Islet precursor cell (in vitro differentiated cells): ENCODE data around the gene TNFSF12.

Experiments used
- DNase-seq: peaks from one replicate; pipeline ENCODE4 v3.0.0-alpha.2; 2018

Gene TNFSF12

DNA sequence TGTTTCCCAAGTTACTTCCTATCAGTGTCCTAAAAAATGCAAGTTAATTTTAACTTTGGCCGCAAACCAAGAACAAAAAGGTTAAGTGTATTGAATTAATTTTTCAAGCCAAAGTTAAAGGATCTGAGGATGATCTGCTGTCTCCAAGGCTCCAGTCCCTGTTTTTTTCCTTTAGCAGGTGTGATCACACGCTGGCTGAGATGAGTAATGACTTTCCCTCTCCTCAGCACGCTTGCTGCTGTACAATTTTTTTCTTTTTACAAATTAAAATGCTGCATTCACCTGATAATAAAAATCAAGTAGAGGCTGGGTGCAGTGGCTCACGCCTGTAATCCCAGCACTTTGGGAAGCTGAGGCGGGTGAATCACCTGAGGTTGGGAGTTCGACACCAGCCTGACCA is 3.9 kb upstream of the TNFSF12 start:
- no peak for DNase-seq

DNA sequence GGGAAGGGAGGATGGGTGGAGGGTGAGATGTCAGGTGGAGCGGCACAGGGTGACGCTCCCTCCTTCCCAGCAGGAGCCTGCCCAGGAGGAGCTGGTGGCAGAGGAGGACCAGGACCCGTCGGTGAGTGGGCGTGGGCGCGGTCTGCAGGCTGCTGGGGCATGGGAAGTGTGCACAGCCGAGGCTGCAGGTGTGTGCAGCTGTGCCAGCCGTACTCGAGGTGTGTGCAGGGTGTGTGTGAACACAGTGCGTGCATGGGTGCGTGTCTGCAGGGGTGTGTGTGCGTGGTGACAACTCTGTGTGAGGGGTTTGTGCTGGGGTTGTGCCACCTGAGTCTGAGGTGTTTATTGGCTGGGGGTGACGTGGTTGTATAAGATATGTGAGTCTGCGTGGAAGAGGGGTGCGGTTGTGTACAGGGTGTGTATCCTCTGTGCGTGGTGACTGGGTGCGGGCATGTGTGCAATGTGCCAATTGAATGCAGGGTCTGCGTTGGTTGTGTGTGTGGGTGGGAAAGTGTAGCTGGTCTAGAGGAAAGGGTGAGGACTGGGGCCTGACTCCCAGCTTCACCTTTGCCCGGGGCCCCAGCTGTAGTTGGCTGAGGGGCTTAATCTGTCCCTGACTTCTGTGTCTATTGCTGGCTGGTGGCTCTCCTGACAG is 670 bp downstream of the TNFSF12 start:
- no peak for DNase-seq

DNA sequence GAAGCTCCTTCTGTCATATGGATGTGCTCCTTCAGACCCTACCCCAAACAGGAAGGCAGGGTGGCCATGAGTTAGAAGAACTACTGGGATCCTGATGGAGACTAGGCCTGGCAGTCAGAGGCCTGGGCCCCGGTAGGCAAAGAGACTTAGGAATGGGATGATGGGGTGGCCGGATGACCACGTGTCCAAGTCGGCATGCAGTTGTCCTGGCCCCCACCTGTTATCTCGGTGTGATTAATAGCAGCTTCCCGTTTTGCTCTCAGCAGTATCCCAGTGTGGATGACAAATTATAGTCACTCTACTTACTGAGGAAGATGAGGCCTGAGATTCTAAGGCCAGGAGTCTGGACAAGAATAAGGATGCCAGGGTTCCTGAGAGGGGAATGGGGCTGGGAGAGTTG is 1.5 kb downstream of the TNFSF12 start:
- DNase-seq, result no peak

DNA sequence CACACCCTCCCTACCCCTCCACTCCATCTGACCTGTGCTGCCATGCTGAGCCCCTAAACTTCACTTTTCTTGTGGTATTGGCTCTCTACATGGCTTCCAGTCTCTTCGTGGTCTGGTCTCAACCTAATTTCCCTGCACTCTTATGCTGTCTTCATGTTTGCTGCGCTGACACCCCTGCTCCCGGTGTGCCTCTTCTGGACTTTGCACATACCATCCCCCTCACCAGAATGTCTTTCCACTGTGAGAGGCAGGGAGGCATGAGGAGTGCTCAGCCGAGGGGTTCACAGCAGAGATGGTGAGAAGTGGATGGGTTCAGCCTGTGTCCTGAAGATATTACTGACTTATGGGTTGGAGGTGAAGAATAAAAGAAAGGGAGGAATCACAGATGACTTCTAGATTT is 2.5 kb downstream of the TNFSF12 start:
- no peak for DNase-seq

DNA sequence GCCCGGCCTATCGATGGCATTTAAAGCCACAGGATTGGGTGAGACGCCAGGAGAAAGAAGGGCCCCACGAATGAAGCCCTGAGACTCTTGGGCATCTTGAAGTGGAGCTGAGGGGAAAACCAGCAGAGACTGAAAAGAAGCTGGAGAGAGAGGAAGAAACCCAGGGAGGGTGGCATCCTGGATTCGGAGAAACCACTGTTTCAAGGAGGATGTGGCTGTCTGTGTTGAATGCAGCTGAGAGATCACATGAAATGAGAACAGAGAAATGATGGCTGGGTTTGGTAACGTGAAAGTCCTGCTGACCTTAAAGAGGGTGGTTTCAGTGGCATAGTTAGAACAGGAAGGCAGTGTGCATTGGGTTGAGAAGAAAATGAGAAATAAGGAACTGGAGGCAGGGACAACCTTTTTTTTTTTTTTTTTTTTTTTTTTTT is 3.8 kb downstream of the TNFSF12 start:
- no peak for DNase-seq

DNA sequence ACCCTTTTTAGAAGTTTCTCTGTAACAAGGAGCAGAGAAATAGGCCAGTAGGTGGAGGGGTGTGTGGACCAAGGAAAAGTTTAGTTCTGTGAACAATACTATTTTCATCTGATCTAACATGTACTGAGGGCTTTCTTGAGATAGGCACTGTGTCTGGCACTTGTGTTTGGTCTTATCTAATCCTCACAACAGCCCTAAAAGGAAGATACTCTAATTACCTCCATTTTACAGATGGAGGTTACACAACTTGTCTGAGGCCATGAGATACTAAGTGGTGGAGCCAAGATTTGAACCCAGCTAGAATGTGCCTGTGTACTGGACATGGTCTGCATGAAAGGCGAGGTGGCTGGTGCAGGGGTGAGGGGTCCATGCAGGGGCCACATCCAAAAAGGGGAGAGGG is 4.5 kb downstream of the TNFSF12 start:
- DNase-seq, result no peak

DNA sequence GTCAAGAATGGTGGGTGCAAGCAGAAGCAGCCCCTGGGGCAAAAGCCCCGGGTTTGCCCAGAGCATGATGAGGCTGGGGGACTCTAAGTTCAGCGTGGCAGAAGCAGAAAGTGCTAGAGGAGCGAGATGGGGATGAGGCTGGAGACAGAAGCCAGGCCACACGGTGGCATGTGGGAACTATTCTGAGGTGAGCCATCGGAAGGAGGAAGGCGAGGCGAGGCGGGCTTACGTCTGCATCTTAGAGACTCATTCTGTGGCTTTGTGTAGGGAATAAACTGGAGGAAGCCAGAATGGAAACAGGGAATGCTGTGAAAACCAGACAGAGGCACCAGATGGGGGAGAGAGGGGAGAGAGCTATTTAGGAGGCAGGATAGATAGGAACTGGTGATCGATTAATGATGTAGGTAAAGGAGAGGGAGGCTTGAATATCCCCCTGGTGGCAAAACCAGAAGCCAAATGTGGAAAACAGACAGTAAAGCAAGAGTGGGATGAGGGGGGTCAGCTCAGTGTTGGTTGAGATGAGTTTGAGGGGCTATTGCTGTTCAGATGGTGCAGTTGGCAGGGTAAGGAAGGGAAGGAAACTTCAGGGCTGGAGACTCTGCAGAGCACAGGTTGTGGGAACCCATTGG is 6.6 kb downstream of the TNFSF12 start:
- no peak for DNase-seq

DNA sequence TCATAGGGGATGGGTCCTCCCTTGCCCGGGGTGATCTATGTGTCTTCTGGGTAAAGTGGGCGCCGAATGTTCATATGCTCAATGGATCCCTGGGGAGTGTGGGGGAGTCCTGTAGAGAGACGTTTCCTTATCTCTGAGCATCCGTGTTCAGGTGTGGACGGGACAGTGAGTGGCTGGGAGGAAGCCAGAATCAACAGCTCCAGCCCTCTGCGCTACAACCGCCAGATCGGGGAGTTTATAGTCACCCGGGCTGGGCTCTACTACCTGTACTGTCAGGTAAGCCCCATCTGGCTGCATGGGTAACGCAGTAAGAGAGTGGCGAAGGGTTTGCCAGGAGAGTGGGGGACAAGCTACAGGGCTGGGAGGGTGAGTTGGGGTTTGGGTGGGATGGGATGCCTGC is 7.8 kb downstream of the TNFSF12 start:
- no peak for DNase-seq

DNA sequence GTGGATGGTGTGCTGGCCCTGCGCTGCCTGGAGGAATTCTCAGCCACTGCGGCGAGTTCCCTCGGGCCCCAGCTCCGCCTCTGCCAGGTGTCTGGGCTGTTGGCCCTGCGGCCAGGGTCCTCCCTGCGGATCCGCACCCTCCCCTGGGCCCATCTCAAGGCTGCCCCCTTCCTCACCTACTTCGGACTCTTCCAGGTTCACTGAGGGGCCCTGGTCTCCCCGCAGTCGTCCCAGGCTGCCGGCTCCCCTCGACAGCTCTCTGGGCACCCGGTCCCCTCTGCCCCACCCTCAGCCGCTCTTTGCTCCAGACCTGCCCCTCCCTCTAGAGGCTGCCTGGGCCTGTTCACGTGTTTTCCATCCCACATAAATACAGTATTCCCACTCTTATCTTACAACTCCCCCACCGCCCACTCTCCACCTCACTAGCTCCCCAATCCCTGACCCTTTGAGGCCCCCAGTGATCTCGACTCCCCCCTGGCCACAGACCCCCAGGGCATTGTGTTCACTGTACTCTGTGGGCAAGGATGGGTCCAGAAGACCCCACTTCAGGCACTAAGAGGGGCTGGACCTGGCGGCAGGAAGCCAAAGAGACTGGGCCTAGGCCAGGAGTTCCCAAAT is 8.4 kb downstream of the TNFSF12 start:
- DNase-seq, result no peak

DNA sequence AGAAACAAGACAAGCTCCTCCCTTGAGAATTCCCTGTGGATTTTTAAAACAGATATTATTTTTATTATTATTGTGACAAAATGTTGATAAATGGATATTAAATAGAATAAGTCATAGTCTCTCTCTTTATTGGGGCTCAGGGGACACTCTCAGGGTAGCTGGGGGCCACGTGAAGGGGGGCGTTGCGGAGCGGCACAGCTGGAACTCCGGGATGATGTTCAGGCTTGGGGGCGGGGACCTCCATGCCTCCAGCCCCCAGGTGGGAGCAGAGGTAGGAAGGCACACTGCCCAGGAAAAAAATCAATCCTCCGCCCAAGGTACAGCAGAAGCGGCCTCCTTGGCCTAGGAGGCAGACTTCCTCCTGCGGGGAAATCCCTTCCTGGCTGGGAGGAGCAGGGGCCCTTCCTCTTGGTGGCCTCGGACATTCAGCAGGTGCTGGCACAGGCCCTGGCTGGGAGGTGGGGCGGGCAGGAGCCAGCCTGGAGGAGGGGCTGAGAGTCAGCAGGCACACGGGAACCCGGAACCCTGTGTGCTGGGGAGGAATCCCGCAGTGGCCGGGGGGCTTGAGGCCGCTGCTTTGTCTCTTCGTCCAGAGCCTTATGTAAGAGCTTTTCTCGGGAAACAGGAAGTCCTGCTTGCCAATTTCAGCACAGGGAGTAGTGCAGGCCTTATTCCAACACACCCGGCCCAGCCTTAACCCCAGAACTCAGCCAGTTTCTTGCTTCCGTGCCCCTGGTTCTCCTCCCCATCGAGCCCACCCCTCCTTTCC is 9.1 kb downstream of the TNFSF12 start:
- DNase-seq, result peak; percentile 89

DNA sequence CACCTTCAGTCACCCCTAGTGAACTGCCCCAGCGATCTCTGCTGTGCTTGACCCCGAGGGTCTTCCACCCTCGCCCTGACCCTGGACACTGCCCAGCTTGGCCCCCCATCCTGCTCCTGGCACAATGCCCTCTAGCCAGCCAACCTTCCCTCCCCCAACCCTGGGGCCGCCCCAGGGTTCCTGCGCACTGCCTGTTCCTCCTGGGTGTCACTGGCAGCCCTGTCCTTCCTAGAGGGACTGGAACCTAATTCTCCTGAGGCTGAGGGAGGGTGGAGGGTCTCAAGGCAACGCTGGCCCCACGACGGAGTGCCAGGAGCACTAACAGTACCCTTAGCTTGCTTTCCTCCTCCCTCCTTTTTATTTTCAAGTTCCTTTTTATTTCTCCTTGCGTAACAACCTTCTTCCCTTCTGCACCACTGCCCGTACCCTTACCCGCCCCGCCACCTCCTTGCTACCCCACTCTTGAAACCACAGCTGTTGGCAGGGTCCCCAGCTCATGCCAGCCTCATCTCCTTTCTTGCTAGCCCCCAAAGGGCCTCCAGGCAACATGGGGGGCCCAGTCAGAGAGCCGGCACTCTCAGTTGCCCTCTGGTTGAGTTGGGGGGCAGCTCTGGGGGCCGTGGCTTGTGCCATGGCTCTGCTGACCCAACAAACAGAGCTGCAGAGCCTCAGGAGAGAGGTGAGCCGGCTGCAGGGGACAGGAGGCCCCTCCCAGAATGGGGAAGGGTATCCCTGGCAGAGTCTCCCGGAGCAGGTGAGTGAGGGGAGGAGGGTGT is 9.9 kb downstream of the TNFSF12 start, which contains the start of gene TNFSF13:
Gene TNFSF13 (plus strand): TSS at position 207 of the 776 bp plus-strand sequence. CDS start 290 bp downstream, at position 497.
- DNase-seq, result peak; percentile 49

DNA sequence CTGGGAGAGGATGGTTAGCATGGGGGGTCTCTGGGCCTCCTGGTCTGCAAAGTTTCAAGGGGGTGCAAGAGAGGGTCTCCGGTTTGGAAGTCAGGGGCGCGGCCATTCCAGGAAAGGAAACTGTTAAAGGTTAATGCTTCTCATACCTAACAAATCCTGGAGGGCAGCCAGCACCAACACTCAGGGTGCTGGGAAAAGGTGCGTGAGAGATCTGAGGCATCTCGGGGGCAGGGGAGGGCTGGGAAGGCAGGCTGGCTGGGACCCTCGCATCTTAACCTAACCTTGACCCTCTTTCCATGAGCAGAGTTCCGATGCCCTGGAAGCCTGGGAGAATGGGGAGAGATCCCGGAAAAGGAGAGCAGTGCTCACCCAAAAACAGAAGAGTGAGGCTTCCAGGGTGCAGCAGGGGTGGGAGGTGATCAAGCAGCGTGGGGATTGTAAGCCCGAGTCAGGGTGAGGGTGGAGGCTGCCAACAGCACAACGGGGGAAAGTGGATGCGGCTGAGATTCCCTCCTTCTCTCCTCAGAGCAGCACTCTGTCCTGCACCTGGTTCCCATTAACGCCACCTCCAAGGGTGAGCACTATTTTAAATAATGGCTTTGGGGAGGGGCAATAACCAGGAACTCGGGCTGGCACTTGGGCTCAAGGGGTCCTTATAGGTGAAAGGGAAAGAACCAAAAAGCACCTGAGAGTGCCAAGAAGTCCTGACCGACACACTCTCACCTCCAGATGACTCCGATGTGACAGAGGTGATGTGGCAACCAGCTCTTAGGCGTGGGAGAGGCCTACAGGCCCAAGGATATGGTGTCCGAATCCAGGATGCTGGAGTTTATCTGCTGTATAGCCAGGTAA is 10.7 kb downstream of the TNFSF12 start:
- peak; percentile 43 for DNase-seq

DNA sequence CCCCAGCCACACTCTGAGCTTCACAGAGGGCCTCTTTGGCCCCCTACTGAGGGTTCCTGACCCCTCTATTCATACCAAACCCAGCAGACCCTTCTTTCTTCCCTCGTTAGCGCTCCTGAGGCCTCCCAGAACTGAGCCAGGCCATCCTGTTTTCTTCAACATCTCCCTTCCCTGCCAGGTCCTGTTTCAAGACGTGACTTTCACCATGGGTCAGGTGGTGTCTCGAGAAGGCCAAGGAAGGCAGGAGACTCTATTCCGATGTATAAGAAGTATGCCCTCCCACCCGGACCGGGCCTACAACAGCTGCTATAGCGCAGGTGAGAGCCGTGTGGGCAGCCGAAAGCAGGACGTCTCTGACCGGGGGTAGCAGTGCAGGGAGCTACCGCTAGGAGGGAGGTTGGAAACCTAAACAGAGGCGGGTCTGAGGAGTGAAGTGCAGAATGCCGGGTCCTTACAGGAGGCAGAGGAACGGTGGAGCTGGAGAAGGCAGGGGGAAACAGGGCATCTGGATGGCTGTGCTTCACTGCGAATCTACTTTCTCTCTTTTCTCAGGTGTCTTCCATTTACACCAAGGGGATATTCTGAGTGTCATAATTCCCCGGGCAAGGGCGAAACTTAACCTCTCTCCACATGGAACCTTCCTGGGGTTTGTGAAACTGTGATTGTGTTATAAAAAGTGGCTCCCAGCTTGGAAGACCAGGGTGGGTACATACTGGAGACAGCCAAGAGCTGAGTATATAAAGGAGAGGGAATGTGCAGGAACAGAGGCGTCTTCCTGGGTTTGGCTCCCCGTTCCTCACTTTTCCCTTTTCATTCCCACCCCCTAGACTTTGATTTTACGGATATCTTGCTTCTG is 11.5 kb downstream of the TNFSF12 start:
- peak; percentile 96 for DNase-seq

DNA sequence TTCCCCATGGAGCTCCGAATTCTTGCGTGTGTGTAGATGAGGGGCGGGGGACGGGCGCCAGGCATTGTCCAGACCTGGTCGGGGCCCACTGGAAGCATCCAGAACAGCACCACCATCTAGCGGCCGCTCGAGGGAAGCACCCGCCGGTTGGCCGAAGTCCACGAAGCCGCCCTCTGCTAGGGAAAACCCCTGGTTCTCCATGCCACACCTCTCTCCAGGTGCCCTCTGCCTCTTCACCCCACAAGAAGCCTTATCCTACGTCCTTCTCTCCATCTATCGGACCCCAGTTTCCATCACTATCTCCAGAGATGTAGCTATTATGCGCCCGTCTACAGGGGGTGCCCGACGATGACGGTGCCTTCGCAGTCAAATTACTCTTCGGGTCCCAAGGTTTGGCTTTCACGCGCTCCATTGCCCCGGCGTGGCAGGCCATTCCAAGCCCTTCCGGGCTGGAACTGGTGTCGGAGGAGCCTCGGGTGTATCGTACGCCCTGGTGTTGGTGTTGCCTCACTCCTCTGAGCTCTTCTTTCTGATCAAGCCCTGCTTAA is 12.2 kb downstream of the TNFSF12 start:
- peak; percentile 98 for DNase-seq

DNA sequence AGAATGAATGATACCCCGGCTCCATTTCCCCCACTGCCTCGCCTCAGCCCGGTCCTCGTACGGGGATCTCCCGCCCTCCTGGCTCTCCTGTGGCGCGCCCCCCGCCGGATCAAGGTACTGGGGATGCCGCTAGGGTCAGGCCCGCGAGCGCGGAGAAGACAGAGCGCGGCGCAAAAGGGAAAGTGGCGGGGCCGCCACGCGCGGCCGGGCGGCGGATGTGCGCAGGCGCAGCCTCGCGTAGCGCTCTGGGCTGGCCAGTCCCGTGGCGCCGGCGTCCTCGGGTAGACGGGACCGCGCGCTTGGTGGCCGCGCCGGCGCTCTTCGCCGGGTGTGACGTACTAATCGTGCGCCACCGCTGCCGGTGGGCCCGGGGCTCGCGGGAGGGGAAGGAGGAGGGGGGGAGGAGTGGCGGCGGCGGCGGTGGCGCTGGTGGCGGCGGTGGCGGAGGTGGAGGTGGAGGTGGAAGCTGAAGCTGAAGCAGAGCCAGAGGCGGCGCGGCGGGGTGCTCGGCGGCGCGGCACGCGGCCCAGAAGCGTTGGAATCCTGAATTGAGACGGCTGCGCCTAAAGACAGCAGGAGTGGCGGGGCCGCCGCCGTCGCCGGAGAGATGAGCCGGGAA is 12.8 kb downstream of the TNFSF12 start, which contains the start of gene SENP3:
Gene SENP3 (plus strand): TSS at position 331 of the 619 bp plus-strand sequence. CDS start 1,158 bp downstream, outside the sequence.
- DNase-seq, result peak; percentile 95

DNA sequence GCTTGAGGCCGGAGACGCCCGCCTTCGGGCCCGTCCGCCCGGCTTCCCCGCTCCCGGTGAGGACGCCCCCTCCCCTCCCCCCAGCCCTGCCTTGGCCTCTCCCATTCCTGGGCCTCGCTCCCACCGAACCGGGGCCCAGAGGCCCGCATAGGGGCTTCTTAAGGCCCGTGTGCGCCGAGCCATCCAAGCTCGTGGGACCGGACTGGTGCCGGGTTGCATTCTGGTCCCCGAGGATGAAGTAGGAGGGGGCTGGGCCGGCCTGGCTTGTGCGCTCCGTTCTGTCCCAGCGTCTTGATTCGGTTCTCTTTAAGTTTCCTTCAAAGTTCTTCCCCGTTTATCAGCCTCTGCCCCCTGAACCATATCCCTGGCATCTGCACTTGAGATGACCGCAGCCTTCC is 13.3 kb downstream of the TNFSF12 start:
- DNase-seq, result no peak

DNA sequence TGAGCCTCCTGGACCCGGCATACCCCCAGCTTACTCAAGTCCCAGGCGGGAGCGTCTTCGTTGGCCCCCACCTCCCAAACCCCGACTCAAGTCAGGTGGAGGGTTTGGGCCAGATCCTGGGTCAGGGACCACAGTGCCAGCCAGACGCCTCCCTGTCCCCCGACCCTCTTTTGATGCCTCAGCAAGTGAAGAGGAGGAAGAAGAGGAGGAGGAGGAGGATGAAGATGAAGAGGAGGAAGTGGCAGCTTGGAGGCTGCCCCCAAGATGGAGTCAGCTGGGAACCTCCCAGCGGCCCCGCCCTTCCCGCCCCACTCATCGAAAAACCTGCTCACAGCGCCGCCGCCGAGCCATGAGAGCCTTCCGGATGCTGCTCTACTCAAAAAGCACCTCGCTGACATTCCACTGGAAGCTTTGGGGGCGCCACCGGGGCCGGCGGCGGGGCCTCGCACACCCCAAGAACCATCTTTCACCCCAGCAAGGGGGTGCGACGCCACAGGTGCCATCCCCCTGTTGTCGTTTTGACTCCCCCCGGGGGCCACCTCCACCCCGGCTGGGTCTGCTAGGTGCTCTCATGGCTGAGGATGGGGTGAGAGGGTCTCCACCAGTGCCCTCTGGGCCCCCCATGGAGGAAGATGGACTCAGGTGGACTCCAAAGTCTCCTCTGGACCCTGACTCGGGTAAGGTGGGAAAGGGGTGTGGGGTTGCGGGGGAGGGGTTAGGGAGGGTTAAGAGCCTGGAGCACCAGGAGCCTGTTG is 14.4 kb downstream of the TNFSF12 start:
- no peak for DNase-seq

DNA sequence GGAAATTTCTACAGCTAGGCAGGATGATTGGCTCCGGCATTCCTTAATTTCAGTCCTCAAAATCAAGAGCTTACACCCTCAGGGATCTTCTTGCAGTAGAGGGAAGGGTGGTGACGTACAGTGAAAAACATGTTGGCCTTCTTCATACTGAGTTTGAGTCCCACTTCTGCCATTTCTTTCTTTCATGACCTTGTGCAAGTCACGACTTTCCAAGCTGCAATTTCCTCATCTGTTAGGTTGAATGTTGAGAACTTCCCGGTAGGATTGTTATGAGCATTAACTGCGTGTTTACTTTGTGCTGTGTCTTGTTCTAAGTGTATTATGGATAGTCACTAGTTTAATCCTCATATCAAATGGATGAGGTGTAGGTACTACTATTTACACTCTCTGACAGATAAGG is 20.7 kb downstream of the TNFSF12 start:
- no peak for DNase-seq

DNA sequence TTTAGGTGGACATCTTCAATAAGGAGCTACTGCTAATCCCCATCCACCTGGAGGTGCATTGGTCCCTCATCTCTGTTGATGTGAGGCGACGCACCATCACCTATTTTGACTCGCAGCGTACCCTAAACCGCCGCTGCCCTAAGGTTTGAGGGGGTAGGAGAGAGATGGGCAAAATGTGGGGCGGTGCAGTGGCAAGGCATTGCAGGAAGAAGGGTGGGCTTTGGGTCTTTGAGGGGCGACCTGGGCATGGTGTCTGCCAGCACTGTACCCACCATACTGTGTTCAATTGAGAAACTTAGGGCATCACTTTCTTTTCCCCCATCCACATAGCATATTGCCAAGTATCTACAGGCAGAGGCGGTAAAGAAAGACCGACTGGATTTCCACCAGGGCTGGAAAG is 21.5 kb downstream of the TNFSF12 start:
- DNase-seq, result no peak
